GM12878 (cell line): Measurements from ENCODE around the gene ATP5F1D. TPM values are rescaled to one million over a fixed set of nuclear protein-coding genes. Genes with fewer than 3 reads are reported as not detected.

Source experiments
- ATAC-seq: fragments of 200-7000 bp; cut with Tn5 transposase; 3 replicates; pipeline ENCODE4 v1.9.1; 2020; ENCODE audit warnings: mild to moderate bottlenecking, moderate library complexity
- BruUV-seq: library from RNA; stranded (reverse); fragments of 400-500 nt; replicated peaks from 2 replicates; lab custom pipeline; 2021; lab: Mats Ljungman, UMichigan
- CTCF ChIA-PET: fragments of 300-600 bp; sonication (Branson Sonifier 250); formaldehyde crosslinking; extraction: SDS; loops from one replicate; lab custom pipeline; 2021; ENCODE audit warnings: inconsistent platforms; lab: Yijun Ruan, JAX
- POLR2A ChIA-PET: fragments of 350-600 bp; formaldehyde crosslinking; extraction: SDS; loops from one replicate; lab custom pipeline; 2021; ENCODE audit warnings: inconsistent platforms; lab: Charles Lee
- RAD21 ChIA-PET: fragments of 300-600 bp; sonication (Branson Sonifier 250); formaldehyde crosslinking; loops from one replicate; lab custom pipeline; 2023; ENCODE audit warnings: antibody characterized with exemption; ENCODE audit not compliant: unreplicated experiment; lab: Charles Lee
- SMC1A ChIA-PET: fragments of 300-600 bp; sonication (Branson Sonifier 250); formaldehyde crosslinking; loops from one replicate; lab custom pipeline; 2023; ENCODE audit not compliant: unreplicated experiment, uncharacterized antibody; lab: Charles Lee
- DNase-seq: peaks from one replicate; pipeline ENCODE4 v3.0.0-alpha.2; 2011; ENCODE audit warnings: low read depth, low spot score
- FAIRE-seq: peaks from 3 replicates; lab custom pipeline; 2011; peaks lifted over from hg19 to GRCh38; lab: Jason Lieb, UNC
- H2AFZ ChIP-seq: 2 replicates; pipeline ENCODE4 v1.6.0; 2011; ENCODE audit warnings: low read depth, low read length, control low read depth; ENCODE audit not compliant: control insufficient read depth
- H3K27ac ChIP-seq: 2 replicates; pipeline ENCODE4 v1.5.1; 2011; ENCODE audit warnings: control low read depth; ENCODE audit not compliant: control insufficient read depth, insufficient read depth
- H3K27me3 ChIP-seq, 2 experiments: replicated peaks in 1 of 2; 2 replicates each; pipeline versions ENCODE4 v1.6.0 to v1.6.1; 2011; ENCODE audit warnings: low read length in 1 of 2; ENCODE audit not compliant: control insufficient read depth in 2 of 2, insufficient read depth in 2 of 2
- H3K36me3 ChIP-seq, 2 experiments: 2 replicates each; pipeline ENCODE4 v1.5.1; 2011; ENCODE audit warnings: low read length in 1 of 2; ENCODE audit not compliant: control insufficient read depth in 2 of 2, insufficient read depth in 2 of 2
- H3K4me1 ChIP-seq: 2 replicates; pipeline ENCODE4 v1.6.1; 2011; ENCODE audit warnings: mild to moderate bottlenecking, low read length, moderate library complexity, mixed read lengths; ENCODE audit not compliant: control insufficient read depth, insufficient read depth
- H3K4me2 ChIP-seq: 2 replicates; pipeline ENCODE4 v1.6.0; 2011; ENCODE audit warnings: control low read depth; ENCODE audit not compliant: control insufficient read depth, insufficient read depth
- H3K4me3 ChIP-seq: fragments of 200-600 bp; sonication (generic); 2 replicates; pipeline ENCODE4 v1.5.1; 2016
- H3K79me2 ChIP-seq: 2 replicates; pipeline ENCODE4 v1.6.0; 2011; ENCODE audit warnings: low read length; ENCODE audit not compliant: control insufficient read depth, insufficient read depth
- H3K9ac ChIP-seq: 2 replicates; pipeline ENCODE4 v1.8.0; 2011; ENCODE audit warnings: low read length, control low read depth, mixed read lengths; ENCODE audit not compliant: control insufficient read depth, insufficient read depth
- H3K9me3 ChIP-seq: replicated peaks from 3 replicates; pipeline ENCODE4 v1.5.1; 2011; ENCODE audit warnings: mild to moderate bottlenecking, low read length; ENCODE audit not compliant: control insufficient read depth, insufficient read depth
- H4K20me1 ChIP-seq: 2 replicates; pipeline ENCODE4 v1.6.0; 2011; ENCODE audit not compliant: control insufficient read depth, insufficient read depth
- BHLHE40 ChIP-seq, 2 experiments: fragments of 450-650 bp in 1 of 2; IDR thresholded peaks; 2 replicates each; pipeline ENCODE4 v1.6.1; 2011 to 2017; ENCODE audit warnings: low read depth in 2 of 2, borderline replicate concordance in 1 of 2, improper control_type of control experiment in 1 of 2, low read length in 1 of 2, mild to moderate bottlenecking in 1 of 2
- EGR1 ChIP-seq, 2 experiments: IDR thresholded peaks; 1 replicate in 1 of 2; 2 replicates in 1 of 2; pipeline ENCODE4 v1.6.1; 2011 to 2012; ENCODE audit warnings: low read depth in 2 of 2, low read length in 2 of 2, borderline replicate concordance in 1 of 2, mild to moderate bottlenecking in 1 of 2, moderate library complexity in 1 of 2
- IKZF1 ChIP-seq: fragments of 450-650 bp; conservative IDR thresholded peaks from 2 replicates; pipeline ENCODE4 v1.6.1; 2017; ENCODE audit warnings: antibody characterized with exemption, mild to moderate bottlenecking
- RFX5 ChIP-seq: IDR thresholded peaks from 2 replicates; pipeline ENCODE4 v1.6.1; 2011; ENCODE audit warnings: low read depth, low read length, improper control_type of control experiment
- ZZZ3 ChIP-seq: IDR thresholded peaks from 2 replicates; pipeline ENCODE4 v1.6.1; 2011; ENCODE audit warnings: low read depth; ENCODE audit not compliant: control insufficient read depth, insufficient read length
- WGBS: methylation state at CpG from one replicate; pipeline ENCODE4 v1.1.6; 2016; ENCODE audit warnings: low lambda C conversion rate; ENCODE audit not compliant: insufficient replicate concordance, insufficient coverage; ENCODE audit errors: missing lambda C conversion rate; 5-methylcytosine and 5-hydroxymethylcytosine counted together
- in situ Hi-C: fragments of 300-500 bp; cut with MboI; formaldehyde crosslinking; loops from 9 replicates; pipeline ENCODE4 v1.14.3; 2018; ENCODE audit warnings: mixed read lengths
- intact Hi-C: fragments of 100-400 bp; cut with micrococcal nuclease; formaldehyde crosslinking; loops from one replicate; pipeline ENCODE4 v1.14.2; 2022; ENCODE audit not compliant: unreplicated experiment
- polyA plus RNA-seq, 11 experiments: library from polyadenylated mRNA; depleted of rRNA in 4 of 11; unstranded in 6 of 11; stranded (reverse) in 5 of 11; fragments of >200 nt; fragmentation: Nextera tagmentation in 4 of 11; fragmentation: Illumina TruSeq in 1 of 11; extraction: Ambion mirVana in 4 of 11; extraction: Trizol in 1 of 11; gene quantifications; 1 replicate in 1 of 11; 2 replicates in 10 of 11; pipeline versions ENCODE4 v1.2.1 to v1.2.3, GENCODE V29; 2011 to 2016; ENCODE audit warnings: inconsistent platforms in 2 of 11, missing spikeins in 2 of 11, low read depth in 1 of 11
- total RNA-seq, 4 experiments: library from RNA; depleted of rRNA in 3 of 4; stranded (reverse); fragments of >200 nt in 3 of 4; fragmentation: Illumina TruSeq in 1 of 4; extraction: Trizol in 1 of 4; gene quantifications; 2 replicates each; pipeline versions ENCODE4 v1.2.1 to v1.2.3, GENCODE V29; 2013 to 2021
- TF ChIP-seq, protein P1 (sequence below): IDR thresholded peaks from 2 replicates; pipeline ENCODE4 v1.6.1; 2011; ENCODE audit warnings: borderline replicate concordance, low read depth, mild to moderate bottlenecking, moderate library complexity, mixed read lengths, low read length; ENCODE audit not compliant: insufficient read depth; ENCODE audit errors: extremely low read length

ATP5F1D gene
- total and polyA plus RNA-seq, 10 of the 15 experiments (the other 5 are each of a cell fraction or from before 2014, with no cell fraction given): 7.2 to 357 (median 49.5) TPM

DNA sequence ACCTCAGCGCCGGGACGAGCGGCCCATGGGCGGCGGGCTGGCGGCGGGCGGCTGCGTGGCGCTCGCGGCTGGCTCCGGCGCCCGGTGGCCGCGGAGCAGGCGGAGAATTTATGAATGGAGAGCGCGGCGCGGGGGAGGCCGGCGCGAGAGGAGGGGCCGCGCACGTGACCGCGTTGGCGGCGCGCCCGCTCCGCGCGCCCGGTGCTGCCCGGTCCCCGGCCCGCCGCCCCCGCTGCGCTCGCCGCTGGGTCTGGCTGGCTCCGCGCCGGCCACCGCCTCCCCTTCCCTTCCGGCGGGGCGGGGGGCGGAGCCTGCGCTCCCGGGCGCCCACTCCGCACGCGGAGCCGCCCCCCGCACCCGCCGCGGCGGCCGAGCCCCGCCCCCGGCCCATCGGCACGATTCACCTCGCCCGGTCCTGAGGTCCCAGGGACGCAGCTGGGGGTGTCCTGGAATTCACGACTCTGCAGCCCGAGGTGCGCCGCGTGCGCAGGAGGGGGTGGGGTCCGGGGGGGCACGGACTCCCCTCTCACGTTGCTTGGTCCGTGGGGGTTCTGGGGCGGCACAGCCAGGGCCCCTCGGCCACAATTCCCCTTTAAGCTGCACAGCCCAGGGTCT lies 3.7 kb upstream of the ATP5F1D start, which contains the start of gene CBARP:
Gene CBARP (minus strand): TSS at position 252 of the 615 bp plus-strand sequence. CDS start 1,905 bp downstream, outside the sequence.
- no peak within 1 kb of the TSS for H3K27ac ChIP-seq
- CTCF ChIA-PET: interaction anchor here (0.7 to 1.3 kb wide), 2 partner anchors 24 to 78 kb away, joined by 3 read pairs; no protein-coding TSS in a partner anchor
- in situ Hi-C loops (no loop called here), intact Hi-C loops (no loop called here)
- POLR2A ChIA-PET: interaction anchor here (0.6 to 0.7 kb wide), 2 partner anchors 52 to 141 kb away, joined by 3 read pairs; no protein-coding TSS in a partner anchor
- no peaks in the 10 kb centered on the region; the same call in 2 of the 3 replicates for H3K9me3 ChIP-seq
- WGBS: 3% methylated on average over 37 of the region's 87 CpGs
- H3K9ac ChIP-seq: no peak within 1 kb of the TSS; the same call in 1 of the 2 replicates
- TF ChIP-seq, protein P1, sequence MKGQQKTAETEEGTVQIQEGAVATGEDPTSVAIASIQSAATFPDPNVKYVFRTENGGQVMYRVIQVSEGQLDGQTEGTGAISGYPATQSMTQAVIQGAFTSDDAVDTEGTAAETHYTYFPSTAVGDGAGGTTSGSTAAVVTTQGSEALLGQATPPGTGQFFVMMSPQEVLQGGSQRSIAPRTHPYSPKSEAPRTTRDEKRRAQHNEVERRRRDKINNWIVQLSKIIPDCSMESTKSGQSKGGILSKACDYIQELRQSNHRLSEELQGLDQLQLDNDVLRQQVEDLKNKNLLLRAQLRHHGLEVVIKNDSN: peak; percentile 57
- no peak for TF ChIP-seq RFX5
- TF ChIP-seq EGR1 (IDR thresholded peaks at IDR 0.05; ENCODE audit: borderline replicate concordance in 1 of 2, low read depth in 2 of 2, low read length in 2 of 2): peak in 1 of 2 experiments; percentile 54; a peak in 1 of 3 replicates
- TF ChIP-seq ZZZ3: no peak
- TF ChIP-seq IKZF1: 0 out of 2 replicates have a peak, but pooled peaks have one; percentile 25
- TF ChIP-seq BHLHE40 (IDR thresholded peaks at IDR 0.05; ENCODE audit: borderline replicate concordance in 1 of 2, low read depth in 2 of 2, low read length in 1 of 2): peak; percentile 63 to 95; a peak in 3 of 4 replicates
- ATAC-seq (no peak), DNase-seq (no peak), FAIRE-seq (no peak)
- H4K20me1 ChIP-seq: no peaks in the 10 kb centered on the region
- no peaks in the 10 kb centered on the region for H3K36me3 ChIP-seq
- peak within 1 kb of the TSS; percentile 22; the same call in 1 of the 2 replicates for H3K4me2 ChIP-seq
- H3K4me3 ChIP-seq: peak within 1 kb of the TSS; percentile 36; the same call in 1 of the 2 replicates
- H3K27me3 ChIP-seq: peaks cover 0 to 10% of the 10 kb centered on the region in 2 experiments; a peak in 3 of 4 replicates
- no TSS peak for BruUV-seq
- H3K4me1 ChIP-seq: peaks cover 12% of the 10 kb centered on the region
- H3K79me2 ChIP-seq: peaks cover 9% of the 10 kb centered on the region
- RAD21 ChIA-PET: interaction anchor here (0.6 to 1.2 kb wide), 3 partner anchors 17 to 125 kb away, joined by 3 to 4 read pairs (median 3); no protein-coding TSS in a partner anchor
- no peak within 1 kb of the TSS; the same call in 1 of the 2 replicates for H2AFZ ChIP-seq
- SMC1A ChIA-PET: no interaction called here
